ENCODE data around the gene DTNBP1. TPM values are rescaled to one million over a fixed set of nuclear protein-coding genes. Genes with fewer than 3 reads are reported as not detected.

Gene DTNBP1
- total and polyA plus RNA-seq, 5 donors from 2014 or later = 22.4 to 43.1 (median 33.7) TPM

- no peaks in the 10 kb centered on the region for H3K4me1 ChIP-seq (ENCODE audit: control insufficient read depth, insufficient read depth, low read length, poor library complexity, severe bottlenecking)
- Mint-ChIP-seq H3K9me3 (no peaks in the 10 kb centered on the region), H3K4me1 (peaks cover 3 to 14% (median 5%) of the 10 kb centered on the region in 4 donors), H3K4me3 (no peak overlapping the region), H3K27me3 (no peaks in the 10 kb centered on the region), H3K27ac (no peak overlapping the region), H3K36me3 (no peaks in the 10 kb centered on the region)
- no peaks in the 10 kb centered on the region for H3K9me3 ChIP-seq (ENCODE audit: control insufficient read depth in 2 of 2, low read length in 2 of 2)
- no peaks in the 10 kb centered on the region for H3K27me3 ChIP-seq (ENCODE audit: control insufficient read depth, insufficient read depth, low read length)
- H3K4me3 ChIP-seq (ENCODE audit: low read depth, low read length) = no peak overlapping the region
- no peaks in the 10 kb centered on the region for H3K36me3 ChIP-seq (ENCODE audit: control insufficient read depth, insufficient read depth, low read length)
- ATAC-seq (ENCODE audit: low read depth in 2 of 2) = no peak
- DNase-seq = no peak
- no peak overlapping the region for H3K27ac ChIP-seq (ENCODE audit: insufficient read depth, low read length, poor library complexity, severe bottlenecking)
These were observed 101.2 kb downstream of the DTNBP1 start for GRCh38 chr6:15561447-15562199.

- Histone ChIP-seq H3K27ac (ENCODE audit: insufficient read depth, low read length, poor library complexity, severe bottlenecking) (no peak overlapping the region), H3K4me1 (ENCODE audit: control insufficient read depth, insufficient read depth, low read length, poor library complexity, severe bottlenecking) (no peaks in the 10 kb centered on the region), H3K4me3 (ENCODE audit: low read depth, low read length) (no peak overlapping the region), H3K9me3 (ENCODE audit: control insufficient read depth in 2 of 2, low read length in 2 of 2) (no peaks in the 10 kb centered on the region), H3K36me3 (ENCODE audit: control insufficient read depth, insufficient read depth, low read length) (no peaks in the 10 kb centered on the region), H3K27me3 (ENCODE audit: control insufficient read depth, insufficient read depth, low read length) (no peaks in the 10 kb centered on the region)
- peaks cover 3 to 15% (median 4%) of the 10 kb centered on the region in 4 donors for H3K4me1 Mint-ChIP-seq
- ATAC-seq (ENCODE audit: low read depth in 2 of 2) (no peak), DNase-seq (no peak)
- no peaks in the 10 kb centered on the region for H3K36me3 Mint-ChIP-seq
- H3K27me3 Mint-ChIP-seq = no peaks in the 10 kb centered on the region
- H3K4me3 Mint-ChIP-seq = no peak overlapping the region
- no peaks in the 10 kb centered on the region for H3K9me3 Mint-ChIP-seq
- H3K27ac Mint-ChIP-seq = no peak overlapping the region
These were observed 102.1 kb downstream of the DTNBP1 start for GRCh38 chr6:15560713-15561112.

- ATAC-seq (ENCODE audit: low read depth in 2 of 2) = no peak
These were observed 105.7 kb downstream of the DTNBP1 start for GRCh38 chr6:15557174-15557573.

DNA sequence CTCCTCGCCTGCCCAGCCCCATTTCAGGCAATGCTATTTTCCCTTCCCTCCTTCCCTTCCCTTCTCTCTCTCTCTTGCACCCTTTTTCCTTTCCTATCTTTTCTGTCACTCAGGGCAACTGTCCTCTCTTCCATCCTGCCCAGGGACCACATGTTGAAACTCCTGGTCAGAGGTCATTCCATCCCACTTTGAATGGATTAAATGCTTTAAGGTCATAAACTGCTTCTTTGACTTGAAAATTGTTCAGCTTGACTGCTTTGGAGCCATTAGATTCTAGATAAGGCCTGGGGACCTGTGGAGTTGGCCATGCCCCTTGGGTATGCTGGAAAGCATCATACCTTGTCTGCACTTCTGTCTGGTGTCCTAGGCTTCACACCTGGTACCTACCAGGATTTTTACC, 106.1 kb downstream of the DTNBP1 start:
- H3K36me3 ChIP-seq (ENCODE audit: control insufficient read depth, insufficient read depth, low read length) = no peaks in the 10 kb centered on the region

More at GRCh38 chr6:15557174-15557573, 105.7 kb downstream of the DTNBP1 start:
- H3K9me3 ChIP-seq (ENCODE audit: control insufficient read depth in 2 of 2, low read length in 2 of 2) = no peaks in the 10 kb centered on the region
- Mint-ChIP-seq H3K9me3 (no peaks in the 10 kb centered on the region), H3K4me1 (peaks cover 4 to 22% (median 7%) of the 10 kb centered on the region in 4 donors), H3K27me3 (no peaks in the 10 kb centered on the region), H3K36me3 (peaks cover 9% of the 10 kb centered on the region), H3K4me3 (no peak overlapping the region), H3K27ac (no peak overlapping the region)
- DNase-seq = no peak
- H3K4me1 ChIP-seq (ENCODE audit: control insufficient read depth, insufficient read depth, low read length, poor library complexity, severe bottlenecking) = no peaks in the 10 kb centered on the region
- no peaks in the 10 kb centered on the region for H3K27me3 ChIP-seq (ENCODE audit: control insufficient read depth, insufficient read depth, low read length)
- H3K4me3 ChIP-seq (ENCODE audit: low read depth, low read length) = no peak overlapping the region
- no peaks in the 10 kb centered on the region for H3K36me3 ChIP-seq (ENCODE audit: control insufficient read depth, insufficient read depth, low read length)
- H3K27ac ChIP-seq (ENCODE audit: insufficient read depth, low read length, poor library complexity, severe bottlenecking) = no peak overlapping the region

DNA sequence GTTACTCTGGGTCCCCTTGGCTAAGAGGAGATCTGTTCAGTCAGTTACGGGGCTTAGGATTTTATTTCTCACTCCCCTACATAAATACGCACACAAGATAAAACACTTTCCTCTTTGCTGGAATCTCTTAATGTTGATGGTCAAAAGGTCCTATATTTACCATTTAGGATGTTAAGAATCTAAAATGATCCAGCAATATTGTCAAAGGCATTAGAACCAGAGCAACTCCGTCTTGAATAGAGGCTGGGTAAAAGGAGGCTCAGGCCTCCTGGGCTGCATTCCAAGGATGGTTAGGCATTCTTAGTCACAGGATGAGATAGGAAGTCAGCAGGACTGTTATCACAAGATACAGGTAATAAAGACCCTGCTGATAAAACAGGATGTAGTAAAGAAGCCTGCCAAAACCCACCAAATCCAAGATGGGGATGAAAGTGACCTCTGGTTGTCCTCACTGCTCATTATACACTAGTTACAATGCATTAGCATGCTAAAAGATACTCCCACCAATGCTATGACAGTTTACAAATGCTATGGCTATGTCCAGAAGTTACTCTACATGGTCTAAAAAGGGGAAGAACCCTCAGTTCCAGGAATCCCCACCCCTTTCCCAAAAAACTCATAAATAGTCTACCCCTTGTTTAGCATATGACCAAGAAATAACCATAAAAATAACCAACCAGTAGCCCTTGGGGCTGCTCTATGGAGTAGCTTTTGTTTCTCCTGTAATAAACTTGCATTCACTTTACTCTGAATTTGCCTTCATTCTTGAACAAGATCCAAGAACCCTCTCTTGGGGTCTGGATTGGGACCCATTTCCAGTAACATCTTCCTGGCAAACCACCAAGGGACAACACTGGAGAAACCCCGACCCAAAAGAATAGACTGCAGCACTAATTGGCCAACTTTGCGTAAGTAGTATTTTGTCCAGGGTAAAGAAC, 107.5 kb downstream of the DTNBP1 start:
- peaks cover 7 to 33% (median 12%) of the 10 kb centered on the region in 4 donors for H3K4me1 Mint-ChIP-seq

More for the DNA sequence above, 106.1 kb downstream of the DTNBP1 start:
- ATAC-seq (ENCODE audit: low read depth in 2 of 2) (no peak), DNase-seq (no peak)
- Mint-ChIP-seq H3K27ac (no peak overlapping the region), H3K27me3 (no peaks in the 10 kb centered on the region), H3K4me3 (no peak overlapping the region), H3K9me3 (no peaks in the 10 kb centered on the region), H3K4me1 (peaks cover 4 to 27% (median 9%) of the 10 kb centered on the region in 4 donors), H3K36me3 (peaks cover 13% of the 10 kb centered on the region)
- no peaks in the 10 kb centered on the region for H3K27me3 ChIP-seq (ENCODE audit: control insufficient read depth, insufficient read depth, low read length)
- H3K9me3 ChIP-seq (ENCODE audit: control insufficient read depth in 2 of 2, low read length in 2 of 2) = no peaks in the 10 kb centered on the region
- no peak overlapping the region for H3K27ac ChIP-seq (ENCODE audit: insufficient read depth, low read length, poor library complexity, severe bottlenecking)
- H3K4me3 ChIP-seq (ENCODE audit: low read depth, low read length) = no peak overlapping the region
- H3K4me1 ChIP-seq (ENCODE audit: control insufficient read depth, insufficient read depth, low read length, poor library complexity, severe bottlenecking) = no peaks in the 10 kb centered on the region

DNA sequence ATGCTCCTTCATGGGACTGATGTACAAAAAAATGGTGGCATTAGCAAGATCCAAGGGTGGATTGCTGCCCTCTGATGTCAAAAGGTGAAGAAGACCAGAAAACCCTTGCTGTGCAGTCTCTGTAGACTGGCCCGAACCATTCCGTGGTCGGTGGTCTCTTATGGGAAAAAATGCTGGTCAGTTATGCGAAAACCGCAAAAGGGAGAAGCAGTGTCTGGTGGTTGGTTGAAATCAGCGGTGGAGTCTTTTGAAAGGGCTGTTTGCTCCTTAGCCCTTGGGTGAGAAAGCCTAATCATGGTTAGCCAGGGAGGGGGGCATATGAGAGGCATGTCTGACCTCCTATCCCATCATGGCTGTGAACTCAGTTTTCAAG, 108.1 kb downstream of the DTNBP1 start:
- H3K36me3 Mint-ChIP-seq = peaks cover 16% of the 10 kb centered on the region
- no peak overlapping the region for H3K27ac Mint-ChIP-seq
- no peaks in the 10 kb centered on the region for H3K27me3 Mint-ChIP-seq
- peaks cover 0 to 2% (median 0%) of the 10 kb centered on the region in 7 donors for H3K9me3 Mint-ChIP-seq
- ATAC-seq (ENCODE audit: low read depth in 2 of 2) (no peak), DNase-seq (no peak)
- Histone ChIP-seq H3K27me3 (ENCODE audit: control insufficient read depth, insufficient read depth, low read length) (no peaks in the 10 kb centered on the region), H3K9me3 (ENCODE audit: control insufficient read depth in 2 of 2, low read length in 2 of 2) (no peaks in the 10 kb centered on the region), H3K36me3 (ENCODE audit: control insufficient read depth, insufficient read depth, low read length) (no peaks in the 10 kb centered on the region), H3K4me1 (ENCODE audit: control insufficient read depth, insufficient read depth, low read length, poor library complexity, severe bottlenecking) (no peaks in the 10 kb centered on the region), H3K4me3 (ENCODE audit: low read depth, low read length) (no peak overlapping the region), H3K27ac (ENCODE audit: insufficient read depth, low read length, poor library complexity, severe bottlenecking) (no peak overlapping the region)
- H3K4me1 Mint-ChIP-seq = peaks cover 7 to 32% (median 12%) of the 10 kb centered on the region in 4 donors
- H3K4me3 Mint-ChIP-seq = no peak overlapping the region

More for the DNA sequence above, 107.5 kb downstream of the DTNBP1 start:
- H3K36me3 Mint-ChIP-seq = peaks cover 16% of the 10 kb centered on the region
- Histone ChIP-seq H3K9me3 (ENCODE audit: control insufficient read depth in 2 of 2, low read length in 2 of 2) (no peaks in the 10 kb centered on the region), H3K27ac (ENCODE audit: insufficient read depth, low read length, poor library complexity, severe bottlenecking) (no peak overlapping the region), H3K27me3 (ENCODE audit: control insufficient read depth, insufficient read depth, low read length) (no peaks in the 10 kb centered on the region), H3K4me3 (ENCODE audit: low read depth, low read length) (no peak overlapping the region), H3K4me1 (ENCODE audit: control insufficient read depth, insufficient read depth, low read length, poor library complexity, severe bottlenecking) (no peaks in the 10 kb centered on the region), H3K36me3 (ENCODE audit: control insufficient read depth, insufficient read depth, low read length) (no peaks in the 10 kb centered on the region)
- DNase-seq = no peak
- no peaks in the 10 kb centered on the region for H3K27me3 Mint-ChIP-seq
- no peak overlapping the region for H3K27ac Mint-ChIP-seq
- no peak overlapping the region for H3K4me3 Mint-ChIP-seq
- no peak for ATAC-seq (ENCODE audit: low read depth in 2 of 2)
- H3K9me3 Mint-ChIP-seq = peaks cover 0 to 2% (median 0%) of the 10 kb centered on the region in 7 donors

DNA sequence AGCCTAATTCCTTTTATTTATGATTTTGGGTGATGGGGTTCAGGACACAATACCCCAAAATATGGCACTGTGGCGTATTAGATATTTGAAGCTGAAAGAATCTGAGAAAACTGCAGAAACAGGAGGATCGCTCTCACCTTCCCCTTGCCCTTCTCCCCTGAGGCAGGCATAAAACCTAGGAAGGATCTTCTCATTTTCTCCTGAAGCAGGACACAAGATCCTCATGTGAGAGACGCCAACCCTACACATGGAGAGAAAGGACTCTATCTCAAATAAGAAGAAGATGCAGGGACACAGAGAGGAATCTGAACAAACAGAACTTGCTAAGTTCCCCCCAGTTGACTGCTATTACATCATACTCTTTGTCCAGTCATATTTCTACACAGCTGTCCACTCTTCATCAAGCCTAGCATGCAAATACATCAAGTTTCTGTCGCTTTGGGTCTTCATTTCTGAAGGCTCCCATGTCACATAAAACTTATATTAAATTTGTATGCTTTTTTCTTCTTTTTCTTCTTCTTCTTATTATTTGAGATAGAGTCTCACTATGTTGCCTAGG, 109.0 kb downstream of the DTNBP1 start:
- Histone ChIP-seq H3K27ac (ENCODE audit: insufficient read depth, low read length, poor library complexity, severe bottlenecking) (no peak overlapping the region), H3K4me3 (ENCODE audit: low read depth, low read length) (no peak overlapping the region), H3K36me3 (ENCODE audit: control insufficient read depth, insufficient read depth, low read length) (no peaks in the 10 kb centered on the region), H3K27me3 (ENCODE audit: control insufficient read depth, insufficient read depth, low read length) (no peaks in the 10 kb centered on the region), H3K4me1 (ENCODE audit: control insufficient read depth, insufficient read depth, low read length, poor library complexity, severe bottlenecking) (no peaks in the 10 kb centered on the region), H3K9me3 (ENCODE audit: control insufficient read depth in 2 of 2, low read length in 2 of 2) (no peaks in the 10 kb centered on the region)
- Mint-ChIP-seq H3K4me1 (peaks cover 7 to 29% (median 13%) of the 10 kb centered on the region in 4 donors), H3K9me3 (peaks cover 0 to 2% (median 0%) of the 10 kb centered on the region in 7 donors), H3K36me3 (peaks cover 16% of the 10 kb centered on the region), H3K27me3 (no peaks in the 10 kb centered on the region), H3K27ac (no peak overlapping the region), H3K4me3 (no peak overlapping the region)
- ATAC-seq (ENCODE audit: low read depth in 2 of 2) (no peak), DNase-seq (no peak)

All from CD4-positive, CD25-positive, alpha-beta regulatory T cell (primary cell).